ENCODE measurements around the gene ITM2C. TPM values are rescaled to one million over a fixed set of nuclear protein-coding genes. Genes with fewer than 3 reads are reported as not detected.

Gene ITM2C
- total RNA-seq, 3 donors from 2014 or later: 1,048 to 2,192 (median 2,113) TPM

GRCh38 chr2:230896346-230897115, 31.8 kb downstream of the ITM2C start:
- Histone ChIP-seq H3K4me1 (ENCODE audit: low read depth) (peaks cover 29% of the 10 kb centered on the region), H3K4me3 (no peak overlapping the region), H3K36me3 (ENCODE audit: low read depth) (no peaks in the 10 kb centered on the region), H3K9me3 (no peaks in the 10 kb centered on the region)
- ATAC-seq (no peak), DNase-seq (peak in 1 of 3 donors; percentile 12)
- no peak for TF ChIP-seq CTCF (IDR thresholded peaks at IDR 0.05)
- intact Hi-C loops (cut with DNase I, micrococcal nuclease): no loop called here

GRCh38 chr2:230898016-230898712, 33.4 kb downstream of the ITM2C start:
- no peak for ATAC-seq
- H3K4me3 ChIP-seq: no peak overlapping the region
- peak in 2 of 3 donors; percentile 9 to 41 for DNase-seq
- intact Hi-C loops (cut with DNase I, micrococcal nuclease): no loop called here
- TF ChIP-seq CTCF (IDR thresholded peaks at IDR 0.05): no peak
- H3K4me1 ChIP-seq (ENCODE audit: low read depth): peaks cover 29% of the 10 kb centered on the region
- H3K36me3 ChIP-seq (ENCODE audit: low read depth): no peaks in the 10 kb centered on the region
- H3K9me3 ChIP-seq: no peaks in the 10 kb centered on the region

- peak in 2 of 3 donors; percentile 1 to 43 for DNase-seq
These were observed 34.0 kb downstream of the ITM2C start for GRCh38 chr2:230898713-230899091.

GRCh38 chr2:230899287-230899686, 34.5 kb downstream of the ITM2C start:
- DNase-seq (peak in 1 of 3 donors; percentile 3), ATAC-seq (no peak)
- Histone ChIP-seq H3K36me3 (ENCODE audit: low read depth) (no peaks in the 10 kb centered on the region), H3K4me1 (ENCODE audit: low read depth) (peaks cover 23% of the 10 kb centered on the region), H3K4me3 (no peak overlapping the region), H3K9me3 (no peaks in the 10 kb centered on the region)
- intact Hi-C loops (cut with DNase I, micrococcal nuclease): no loop called here
- TF ChIP-seq CTCF (IDR thresholded peaks at IDR 0.05): no peak

More at GRCh38 chr2:230898713-230899091, 34.0 kb downstream of the ITM2C start:
- Histone ChIP-seq H3K4me3 (no peak overlapping the region), H3K36me3 (ENCODE audit: low read depth) (no peaks in the 10 kb centered on the region), H3K9me3 (no peaks in the 10 kb centered on the region), H3K4me1 (ENCODE audit: low read depth) (peaks cover 29% of the 10 kb centered on the region)
- intact Hi-C loops (cut with DNase I, micrococcal nuclease): no loop called here
- ATAC-seq: no peak
- TF ChIP-seq CTCF (IDR thresholded peaks at IDR 0.05): no peak

- Histone ChIP-seq H3K4me1 (ENCODE audit: low read depth) (peaks cover 18% of the 10 kb centered on the region), H3K36me3 (ENCODE audit: low read depth) (no peaks in the 10 kb centered on the region), H3K9me3 (no peaks in the 10 kb centered on the region), H3K4me3 (no peak overlapping the region)
- no peak for TF ChIP-seq CTCF (IDR thresholded peaks at IDR 0.05)
- DNase-seq (no peak), ATAC-seq (no peak)
- intact Hi-C loops (cut with DNase I, micrococcal nuclease): loop anchor here in 1 of 2 donors (10.0 kb wide), 1 partner anchor 45 kb away; no protein-coding TSS in a partner anchor
These were observed 35.0 kb downstream of the ITM2C start for GRCh38 chr2:230899786-230900185.

Data from mucosa of descending colon (tissue), 3 donors.